HG02623 (cell line): Measurements from ENCODE around the gene LMTK2.
"Not testable (repeated sequence)": the region's sequence is repeated elsewhere in the genome, so short reads cannot be mapped to it uniquely, and the experiment has no call there.

Experiments used
- ATAC-seq: cut with Tn5 transposase; IDR thresholded peaks from one replicate; pipeline ENCODE4 v1.9.1; 2021; ENCODE audit warnings: moderate library complexity; ENCODE audit not compliant: unreplicated experiment

LMTK2 gene

GRCh38 chr7:98216941-98217622, 110.4 kb downstream of the LMTK2 start:
- no peak for ATAC-seq

GRCh38 chr7:98217623-98218582, 111.2 kb downstream of the LMTK2 start:
- ATAC-seq = no peak

GRCh38 chr7:98219382-98219781, 112.7 kb downstream of the LMTK2 start:
- not testable (repeated sequence) for ATAC-seq

- no peak for ATAC-seq
Observed at GRCh38 chr7:98221611-98222532, 115.2 kb downstream of the LMTK2 start.

- no peak for ATAC-seq
Observed at GRCh38 chr7:98222533-98223195, 116.0 kb downstream of the LMTK2 start.

GRCh38 chr7:98223351-98223897, 116.8 kb downstream of the LMTK2 start:
- no peak for ATAC-seq

- ATAC-seq = no peak
Observed at GRCh38 chr7:98223898-98224700, 117.4 kb downstream of the LMTK2 start.

GRCh38 chr7:98224701-98225181, 118.1 kb downstream of the LMTK2 start:
- ATAC-seq = no peak

GRCh38 chr7:98225913-98226614, 119.4 kb downstream of the LMTK2 start:
- ATAC-seq = no peak

GRCh38 chr7:98227939-98228338, 121.3 kb downstream of the LMTK2 start:
- ATAC-seq = no peak

- ATAC-seq = no peak
Observed at GRCh38 chr7:98228801-98229200, 122.1 kb downstream of the LMTK2 start.

GRCh38 chr7:98229441-98229840, 122.8 kb downstream of the LMTK2 start:
- no peak for ATAC-seq

GRCh38 chr7:98229991-98230745, 123.5 kb downstream of the LMTK2 start:
- no peak for ATAC-seq

- no peak for ATAC-seq
Observed at GRCh38 chr7:98230746-98231471, 124.2 kb downstream of the LMTK2 start.

GRCh38 chr7:98231493-98232262, 125.0 kb downstream of the LMTK2 start:
- no peak for ATAC-seq

- no peak for ATAC-seq
Observed at GRCh38 chr7:98232263-98232585, 125.6 kb downstream of the LMTK2 start.

GRCh38 chr7:98232799-98233198, 126.1 kb downstream of the LMTK2 start:
- ATAC-seq = no peak
